ENCODE data around the gene GALNT1.

GALNT1 gene

GRCh38 chr18:35682281-35682867 lies 100.8 kb downstream of the GALNT1 start:
- no peak for DNase-seq

- no peak for DNase-seq
These were observed 101.5 kb downstream of the GALNT1 start for GRCh38 chr18:35683021-35683420.

GRCh38 chr18:35688757-35689156 lies 107.2 kb downstream of the GALNT1 start:
- no peak for DNase-seq

- no peak for DNase-seq
These were observed 108.2 kb downstream of the GALNT1 start for GRCh38 chr18:35689728-35690127.

GRCh38 chr18:35691625-35692024 lies 110.1 kb downstream of the GALNT1 start:
- DNase-seq, result no peak

GRCh38 chr18:35692866-35693265 lies 111.3 kb downstream of the GALNT1 start:
- DNase-seq, result no peak

GRCh38 chr18:35693829-35694228 lies 112.3 kb downstream of the GALNT1 start:
- DNase-seq, result no peak

GRCh38 chr18:35694808-35695207 lies 113.3 kb downstream of the GALNT1 start:
- DNase-seq, result no peak

- no peak for DNase-seq
These were observed 113.8 kb downstream of the GALNT1 start for GRCh38 chr18:35695384-35695783.

- DNase-seq, result no peak
These were observed 114.3 kb downstream of the GALNT1 start for GRCh38 chr18:35695803-35696202.

GRCh38 chr18:35696307-35696706 lies 114.8 kb downstream of the GALNT1 start:
- no peak for DNase-seq

GRCh38 chr18:35697869-35698268 lies 116.3 kb downstream of the GALNT1 start:
- DNase-seq, result no peak

GRCh38 chr18:35703043-35703688 lies 121.6 kb downstream of the GALNT1 start:
- no peak for DNase-seq

- no peak for DNase-seq
These were observed 124.4 kb downstream of the GALNT1 start for GRCh38 chr18:35705988-35706387.

GRCh38 chr18:35707247-35707646 lies 125.7 kb downstream of the GALNT1 start:
- no peak for DNase-seq

GRCh38 chr18:35707674-35708073 lies 126.1 kb downstream of the GALNT1 start:
- DNase-seq, result no peak

GRCh38 chr18:35710581-35710980 lies 129.0 kb downstream of the GALNT1 start:
- no peak for DNase-seq

GRCh38 chr18:35711227-35711626 lies 129.7 kb downstream of the GALNT1 start:
- DNase-seq, result no peak

GRCh38 chr18:35713545-35713944 lies 132.0 kb downstream of the GALNT1 start:
- DNase-seq, result no peak

GRCh38 chr18:35714539-35714938 lies 133.0 kb downstream of the GALNT1 start:
- DNase-seq, result no peak

GRCh38 chr18:35715139-35715538 lies 133.6 kb downstream of the GALNT1 start:
- DNase-seq, result no peak

GRCh38 chr18:35716169-35716831 lies 134.8 kb downstream of the GALNT1 start:
- no peak for DNase-seq

- DNase-seq, result no peak
These were observed 135.6 kb downstream of the GALNT1 start for GRCh38 chr18:35717182-35717581.

- DNase-seq, result no peak
These were observed 140.0 kb downstream of the GALNT1 start for GRCh38 chr18:35721431-35722081.
